Left lung (tissue), 10 donors: ENCODE results near the gene TSPO2. TPM values are rescaled to one million over a fixed set of nuclear protein-coding genes. Genes with fewer than 3 reads are reported as not detected.

Source experiments
- ATAC-seq: fragments of 200-7000 bp; cut with Tn5 transposase; one replicate; pipeline ENCODE4 v1.9.1; 2020; ENCODE audit warnings: moderate library complexity
- DNase-seq, 4 donors: peaks; one replicate each; pipeline ENCODE4 v3.0.0-alpha.2; 2013 to 2020
- H3K27ac ChIP-seq, 2 donors: fragments of 200-600 bp; sonication (generic) in 1 of 2; one replicate each; pipeline versions ENCODE4 v1.5.0 to v1.8.0; 2020 to 2021
- H3K27me3 ChIP-seq, 2 donors: fragments of 200-600 bp; sonication (generic) in 1 of 2; one replicate each; pipeline versions ENCODE4 v1.5.0 to v1.8.0; 2020 to 2021
- H3K36me3 ChIP-seq, 2 donors: fragments of 200-600 bp; sonication (generic) in 1 of 2; one replicate each; pipeline versions ENCODE4 v1.5.0 to v1.8.0; 2020 to 2021
- H3K4me1 ChIP-seq, 2 donors: fragments of 200-600 bp; one replicate each; pipeline ENCODE4 v1.8.0; 2021
- H3K4me3 ChIP-seq, 2 donors: fragments of 200-600 bp; sonication (generic) in 1 of 2; one replicate each; pipeline versions ENCODE4 v1.5.0 to v1.8.0; 2020 to 2021; ENCODE audit warnings: mild to moderate bottlenecking in 1 of 2
- H3K9me3 ChIP-seq, 2 donors: fragments of 200-600 bp; sonication (generic) in 1 of 2; one replicate each; pipeline versions ENCODE4 v1.5.0 to v1.8.0; 2020 to 2021
- intact Hi-C, 2 donors: fragments of 100-400 bp; cut with DNase I; formaldehyde crosslinking; loops; one replicate each; pipeline versions ENCODE4 v1.11.2 to v1.14.2; 2022
- polyA plus RNA-seq, 6 donors: library from polyadenylated mRNA; unstranded; fragments of 120-200 nt; gene quantifications; one replicate each; pipeline ENCODE4 v1.2.1, GENCODE V29; 2013; ENCODE audit not compliant: insufficient read length in 6 of 6
- total RNA-seq, 2 donors: library from RNA; stranded (reverse); fragmentation: NEBNext Ultra II Directional; extraction: Animal tissue kit (Norgen Biotek cat#: 25700); gene quantifications; one replicate each; pipeline ENCODE4 v1.2.1, GENCODE V29; 2021
- TF ChIP-seq, protein P1 (sequence below), 2 donors: fragments of 200-600 bp; sonication (generic) in 1 of 2; IDR thresholded peaks; one replicate each; pipeline versions ENCODE4 v1.5.0 to v1.8.0; 2021; ENCODE audit warnings: antibody characterized with exemption in 2 of 2
- donor health status: DM: no; HTN: yes; CAD: no.
- donor health status: DM: no; HTN: no; CAD: no.

TSPO2 gene
- total and polyA plus RNA-seq, 8 donors: 0.52 to 1.5 (median 1.1) TPM; not detected in 2

DNA sequence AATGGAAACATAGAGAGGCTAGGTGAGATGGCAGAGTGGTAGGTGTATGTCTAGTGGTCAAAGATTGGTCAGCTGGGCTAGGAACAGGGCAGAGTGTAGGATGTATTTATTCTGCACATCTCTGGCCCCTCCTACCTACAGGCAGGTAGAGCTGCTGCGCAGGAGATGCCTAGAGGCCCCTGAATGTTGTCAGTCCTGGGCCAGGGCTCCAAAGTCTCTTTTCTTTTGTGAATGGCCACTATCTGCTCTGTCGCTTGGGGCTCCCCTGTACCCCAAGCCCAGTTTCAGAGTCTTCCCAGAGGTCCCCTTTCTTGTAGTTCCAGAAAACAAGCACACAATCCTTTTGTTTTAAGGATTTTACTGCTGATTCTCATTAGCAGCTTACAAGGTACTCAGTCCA, 5.0 kb downstream of the TSPO2 start:
- H3K27me3 ChIP-seq: no peaks in the 10 kb centered on the region
- ATAC-seq: no peak
- no peaks in the 10 kb centered on the region for H3K9me3 ChIP-seq
- no peak overlapping the region for H3K4me3 ChIP-seq
- TF ChIP-seq, protein P1, sequence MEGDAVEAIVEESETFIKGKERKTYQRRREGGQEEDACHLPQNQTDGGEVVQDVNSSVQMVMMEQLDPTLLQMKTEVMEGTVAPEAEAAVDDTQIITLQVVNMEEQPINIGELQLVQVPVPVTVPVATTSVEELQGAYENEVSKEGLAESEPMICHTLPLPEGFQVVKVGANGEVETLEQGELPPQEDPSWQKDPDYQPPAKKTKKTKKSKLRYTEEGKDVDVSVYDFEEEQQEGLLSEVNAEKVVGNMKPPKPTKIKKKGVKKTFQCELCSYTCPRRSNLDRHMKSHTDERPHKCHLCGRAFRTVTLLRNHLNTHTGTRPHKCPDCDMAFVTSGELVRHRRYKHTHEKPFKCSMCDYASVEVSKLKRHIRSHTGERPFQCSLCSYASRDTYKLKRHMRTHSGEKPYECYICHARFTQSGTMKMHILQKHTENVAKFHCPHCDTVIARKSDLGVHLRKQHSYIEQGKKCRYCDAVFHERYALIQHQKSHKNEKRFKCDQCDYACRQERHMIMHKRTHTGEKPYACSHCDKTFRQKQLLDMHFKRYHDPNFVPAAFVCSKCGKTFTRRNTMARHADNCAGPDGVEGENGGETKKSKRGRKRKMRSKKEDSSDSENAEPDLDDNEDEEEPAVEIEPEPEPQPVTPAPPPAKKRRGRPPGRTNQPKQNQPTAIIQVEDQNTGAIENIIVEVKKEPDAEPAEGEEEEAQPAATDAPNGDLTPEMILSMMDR (IDR thresholded peaks at IDR 0.05): no peak
- peaks cover 0 to 11% of the 10 kb centered on the region in 2 donors for H3K4me1 ChIP-seq
- H3K36me3 ChIP-seq: no peaks in the 10 kb centered on the region
- no peak for DNase-seq
- intact Hi-C loops: no loop called here
- no peak overlapping the region for H3K27ac ChIP-seq

DNA sequence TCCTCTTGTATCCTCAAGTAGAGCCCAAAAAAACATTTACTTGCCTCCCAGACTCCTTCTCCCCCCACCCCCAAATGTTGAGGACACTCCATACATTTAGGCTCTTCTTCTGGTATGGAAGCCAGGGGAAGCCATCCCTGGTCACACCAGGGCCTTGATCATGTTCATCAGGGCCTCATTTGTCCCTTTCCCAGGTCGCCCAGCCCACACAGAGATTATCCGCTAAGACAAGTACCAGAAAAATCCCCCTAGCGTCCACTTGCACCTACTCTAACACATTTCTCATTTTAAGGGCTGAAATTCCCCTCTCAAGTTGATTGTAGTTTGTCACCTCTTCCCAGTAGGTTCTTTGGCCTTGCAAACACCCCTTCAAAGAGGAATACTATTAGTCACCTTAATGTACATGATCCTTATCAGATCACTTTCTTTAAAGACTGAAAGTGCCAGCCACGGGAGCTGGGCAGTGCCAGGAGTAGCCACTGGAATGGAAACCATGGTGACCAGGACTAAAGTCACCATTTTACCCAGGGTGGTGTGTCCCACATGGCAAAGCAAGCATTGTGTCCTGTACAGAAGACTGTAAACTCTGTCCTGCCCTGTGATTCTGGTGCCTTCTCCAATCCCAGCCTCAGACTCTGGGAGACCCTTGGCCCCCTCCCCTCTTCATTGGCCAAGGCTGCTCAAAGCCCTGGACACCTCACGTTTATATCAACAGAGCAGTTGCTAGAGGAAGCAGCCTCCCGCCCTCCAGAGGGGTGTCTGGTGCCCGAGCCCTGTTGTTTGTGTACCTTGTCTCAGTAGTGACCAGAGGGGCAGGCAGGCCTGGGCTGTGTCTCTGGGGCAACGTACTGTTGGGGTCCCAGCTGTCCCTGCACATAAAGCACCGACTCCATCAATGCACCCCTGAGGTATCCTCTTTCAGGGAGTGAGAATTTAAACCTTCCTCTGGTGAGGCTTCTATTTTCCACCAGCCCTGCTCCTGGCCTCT, 5.8 kb downstream of the TSPO2 start:
- no peaks in the 10 kb centered on the region for H3K9me3 ChIP-seq
- no peaks in the 10 kb centered on the region for H3K36me3 ChIP-seq
- no peak for DNase-seq
- intact Hi-C loops: no loop called here
- ATAC-seq: peak; percentile 14
- no peaks in the 10 kb centered on the region for H3K27me3 ChIP-seq
- TF ChIP-seq, protein P1 (IDR thresholded peaks at IDR 0.05): no peak
- H3K27ac ChIP-seq: no peak overlapping the region
- H3K4me3 ChIP-seq: no peak overlapping the region
- peaks cover 0 to 14% of the 10 kb centered on the region in 2 donors for H3K4me1 ChIP-seq

DNA sequence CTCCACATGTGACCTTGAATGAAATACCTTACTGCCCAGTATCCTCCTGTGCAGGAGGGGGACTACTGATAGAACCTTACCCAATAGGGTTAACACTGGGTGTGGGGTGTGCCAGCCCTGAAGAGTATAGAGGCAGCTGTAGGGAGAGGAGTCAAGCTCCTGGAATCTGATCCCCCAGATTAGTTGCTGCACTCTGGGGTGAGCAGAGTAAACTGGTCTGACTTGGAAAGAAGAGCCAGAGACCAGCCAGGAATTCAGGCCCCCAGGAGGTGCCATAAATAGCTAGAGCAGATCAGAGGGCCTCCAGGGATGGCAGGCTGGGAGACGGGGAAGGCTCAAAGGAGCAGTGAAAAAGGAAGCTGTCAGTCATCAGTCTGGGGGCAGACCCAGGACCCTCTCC, 7.3 kb downstream of the TSPO2 start:
- Histone ChIP-seq H3K27ac (no peak overlapping the region), H3K4me1 (peaks cover 0 to 14% of the 10 kb centered on the region in 2 donors), H3K4me3 (no peak overlapping the region), H3K9me3 (no peaks in the 10 kb centered on the region), H3K36me3 (no peaks in the 10 kb centered on the region), H3K27me3 (no peaks in the 10 kb centered on the region)
- TF ChIP-seq, protein P1 (IDR thresholded peaks at IDR 0.05): no peak
- intact Hi-C loops: no loop called here
- no peak for DNase-seq
- no peak for ATAC-seq

DNA sequence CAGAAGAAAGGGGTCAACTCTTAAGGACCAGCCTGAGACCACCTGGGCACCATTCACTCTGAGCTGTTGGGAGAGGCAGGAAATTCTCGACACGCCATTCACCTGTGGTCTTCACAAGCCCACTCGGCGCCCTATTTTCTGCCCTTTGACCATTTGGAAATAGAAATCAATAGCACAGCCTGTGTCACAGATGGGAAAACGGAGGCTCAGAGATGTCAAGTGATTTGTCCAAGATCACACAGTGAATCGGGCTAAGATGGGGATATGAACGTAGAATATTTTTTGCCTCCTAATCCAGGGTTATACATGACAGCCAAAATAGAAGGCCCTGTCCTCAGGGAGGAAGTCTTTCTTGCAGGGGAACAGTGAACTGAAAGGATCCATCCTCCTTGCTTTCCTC, 7.7 kb downstream of the TSPO2 start:
- Histone ChIP-seq H3K4me1 (peaks cover 0 to 14% of the 10 kb centered on the region in 2 donors), H3K9me3 (no peaks in the 10 kb centered on the region), H3K4me3 (no peak overlapping the region), H3K27ac (no peak overlapping the region), H3K36me3 (no peaks in the 10 kb centered on the region), H3K27me3 (no peaks in the 10 kb centered on the region)
- DNase-seq: no peak
- ATAC-seq: no peak
- TF ChIP-seq, protein P1 (IDR thresholded peaks at IDR 0.05): no peak
- intact Hi-C loops: no loop called here

DNA sequence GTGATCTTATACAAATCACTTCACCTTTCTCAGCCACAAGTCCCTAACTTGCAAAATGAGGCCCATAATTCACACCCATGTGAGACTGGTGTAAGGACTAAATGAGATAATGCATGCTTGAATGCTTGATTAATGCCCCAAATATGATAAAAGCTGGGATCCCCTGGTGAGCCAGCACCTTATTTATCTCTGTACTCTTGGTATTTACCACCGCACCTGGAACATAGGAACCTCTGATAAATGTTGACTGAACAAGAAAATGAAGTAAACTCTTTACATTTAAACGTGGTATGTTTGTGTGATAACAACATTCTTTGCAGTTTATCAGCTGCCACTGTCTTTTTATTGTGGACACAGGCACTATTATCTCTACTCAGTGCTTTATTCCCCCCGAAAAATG, 8.3 kb downstream of the TSPO2 start:
- intact Hi-C loops: no loop called here
- Histone ChIP-seq H3K36me3 (no peaks in the 10 kb centered on the region), H3K27me3 (no peaks in the 10 kb centered on the region), H3K4me3 (no peak overlapping the region), H3K9me3 (no peaks in the 10 kb centered on the region), H3K4me1 (peaks cover 0 to 14% of the 10 kb centered on the region in 2 donors), H3K27ac (no peak overlapping the region)
- DNase-seq (no peak), ATAC-seq (no peak)
- TF ChIP-seq, protein P1 (IDR thresholded peaks at IDR 0.05): no peak
